A549 (cell line): ENCODE measurements around the gene CAPN8. TPM values are rescaled to one million over a fixed set of nuclear protein-coding genes. Genes with fewer than 3 reads are reported as not detected.

ENCODE experiments used
- ATAC-seq, 2 experiments: fragments of 200-7000 bp in 1 of 2; fragments of >200 bp in 1 of 2; cut with Nextera tagmentation in 1 of 2; cut with Tn5 transposase in 1 of 2; 3 replicates each; pipeline versions ENCODE4 v1.8.0 to v1.9.1; 2018 to 2020; ENCODE audit warnings: mild to moderate bottlenecking in 1 of 2, moderate library complexity in 1 of 2
- CTCF ChIA-PET: fragments of 300-600 bp; sonication (Branson Sonifier 250); formaldehyde crosslinking; extraction: SDS; loops from one replicate; lab custom pipeline; 2021; ENCODE audit warnings: antibody characterized with exemption, inconsistent platforms; lab: Yijun Ruan, JAX
- POLR2A ChIA-PET: fragments of 350-600 bp; formaldehyde crosslinking; extraction: SDS; loops from one replicate; lab custom pipeline; 2021; ENCODE audit warnings: antibody characterized with exemption, inconsistent platforms; lab: Yijun Ruan, JAX
- DNase-seq, 2 experiments: peaks; one replicate each; pipeline versions ENCODE4 v3.0.0 to v3.0.0-alpha.2; 2011 to 2016; ENCODE audit warnings: low read depth in 1 of 2, low spot score in 1 of 2
- FAIRE-seq: peaks from 2 replicates; lab custom pipeline; 2011; peaks lifted over from hg19 to GRCh38; lab: Jason Lieb, UNC
- H3K27ac ChIP-seq, 2 experiments: fragments of >200 bp; sonication (Bioruptor Twin); formaldehyde crosslinking; 3 replicates each; pipeline ENCODE4 v1.5.1; 2016 to 2017
- H3K4me1 ChIP-seq: fragments of >200 bp; sonication (Bioruptor Twin); formaldehyde crosslinking; 3 replicates; pipeline ENCODE4 v1.6.1; 2016
- H3K4me2 ChIP-seq: fragments of >200 bp; sonication (Bioruptor Twin); formaldehyde crosslinking; 3 replicates; pipeline ENCODE4 v1.6.1; 2016
- H3K4me3 ChIP-seq: fragments of >200 bp; sonication (Bioruptor Twin); formaldehyde crosslinking; 3 replicates; pipeline ENCODE4 v1.5.1; 2016
- H3K9me3 ChIP-seq: fragments of >200 bp; sonication (Bioruptor Twin); formaldehyde crosslinking; 3 replicates; pipeline ENCODE4 v1.6.1; 2016
- BHLHE40 ChIP-seq: IDR thresholded peaks from 2 replicates; pipeline ENCODE4 v1.6.1; 2012; ENCODE audit warnings: low read depth, low read length, inconsistent platforms
- CEBPB ChIP-seq, 2 experiments: fragments of >200 bp in 1 of 2; sonication (Bioruptor Twin) in 1 of 2; formaldehyde crosslinking in 1 of 2; IDR thresholded peaks; 2 replicates each; pipeline ENCODE4 v1.6.1; 2012 to 2016
- CTCF ChIP-seq: fragments of >200 bp; sonication (Bioruptor Twin); formaldehyde crosslinking; IDR thresholded peaks from 3 replicates; pipeline ENCODE4 v1.5.1; 2016
- E2F6 ChIP-seq: IDR thresholded peaks from 2 replicates; pipeline ENCODE4 v1.6.1; 2012; ENCODE audit warnings: low read depth, borderline replicate concordance
- EHMT2 ChIP-seq: fragments of 200-600 bp; sonication (generic); IDR thresholded peaks from 2 replicates; pipeline ENCODE4 v1.6.1; 2016; ENCODE audit warnings: antibody characterized with exemption, low read depth, mild to moderate bottlenecking, moderate library complexity
- ELK1 ChIP-seq: fragments of 150-350 bp; IDR thresholded peaks from 2 replicates; pipeline ENCODE4 v1.6.1; 2014; ENCODE audit warnings: low read depth, mild to moderate bottlenecking, low read length
- EP300 ChIP-seq, 2 experiments: fragments of >200 bp; sonication (Bioruptor Twin); formaldehyde crosslinking; IDR thresholded peaks; 2 replicates in 1 of 2; 3 replicates in 1 of 2; pipeline ENCODE4 v1.6.1; 2016 to 2017
- FOSB ChIP-seq: fragments of 250-450 bp; sonication (Bioruptor Pico); IDR thresholded peaks from 2 replicates; pipeline ENCODE4 v1.5.0; 2020; ENCODE audit warnings: mild to moderate bottlenecking, moderate library complexity
- FOSL2 ChIP-seq, 2 experiments: fragments of 450-650 bp in 1 of 2; fragments of >200 bp in 1 of 2; sonication (Bioruptor Twin) in 1 of 2; formaldehyde crosslinking; IDR thresholded peaks; 2 replicates each; pipeline versions ENCODE4 v1.5.0 to v1.6.1; 2016 to 2020; ENCODE audit warnings: mild to moderate bottlenecking in 1 of 2, moderate library complexity in 1 of 2
- HDAC2 ChIP-seq: fragments of 200-600 bp; sonication (generic); IDR thresholded peaks from 2 replicates; pipeline ENCODE4 v1.6.1; 2016
- HES2 ChIP-seq: fragments of >200 bp; sonication (Bioruptor Twin); formaldehyde crosslinking; IDR thresholded peaks from 2 replicates; pipeline ENCODE4 v1.6.1; 2016
- HEYL ChIP-seq: fragments of 250-450 bp; sonication (Bioruptor Pico); IDR thresholded peaks from 2 replicates; pipeline ENCODE4 v1.8.0; 2021; ENCODE audit warnings: mild to moderate bottlenecking, moderate library complexity
- HOXA7 ChIP-seq: fragments of 250-450 bp; sonication (Bioruptor Pico); IDR thresholded peaks from 2 replicates; pipeline ENCODE4 v1.5.0; 2020; ENCODE audit warnings: mild to moderate bottlenecking, moderate library complexity
- HOXB13 ChIP-seq: fragments of 250-450 bp; sonication (Bioruptor Pico); IDR thresholded peaks from 2 replicates; pipeline ENCODE4 v1.5.0; 2020; ENCODE audit warnings: low read depth, mild to moderate bottlenecking, moderate library complexity
- HOXB5 ChIP-seq: fragments of 250-450 bp; sonication (Bioruptor Pico); IDR thresholded peaks from 2 replicates; pipeline ENCODE4 v1.5.0; 2020; ENCODE audit warnings: mild to moderate bottlenecking, moderate library complexity
- JUN ChIP-seq, 2 experiments: fragments of >200 bp; sonication (Bioruptor Twin); formaldehyde crosslinking; IDR thresholded peaks; 2 replicates in 1 of 2; 3 replicates in 1 of 2; pipeline ENCODE4 v1.6.1; 2016 to 2017
- JUNB ChIP-seq: fragments of >200 bp; sonication (Bioruptor Twin); formaldehyde crosslinking; IDR thresholded peaks from 2 replicates; pipeline ENCODE4 v1.6.1; 2016
- KDM1A ChIP-seq: fragments of 200-600 bp; sonication (generic); IDR thresholded peaks from 2 replicates; pipeline ENCODE4 v1.6.1; 2016; ENCODE audit warnings: low read depth, mild to moderate bottlenecking
- MAFK ChIP-seq: fragments of 450-650 bp; IDR thresholded peaks from 2 replicates; pipeline ENCODE4 v1.6.1; 2014; ENCODE audit not compliant: partially characterized antibody
- NFE2L2 ChIP-seq: fragments of 150-350 bp; conservative IDR thresholded peaks from 2 replicates; pipeline ENCODE4 v1.6.1; 2014; ENCODE audit warnings: low read length
- NPAS2 ChIP-seq: fragments of 250-450 bp; sonication (Bioruptor Pico); IDR thresholded peaks from 2 replicates; pipeline ENCODE4 v1.8.0; 2022; ENCODE audit warnings: mild to moderate bottlenecking, moderate library complexity, borderline replicate concordance
- PBX3 ChIP-seq: IDR thresholded peaks from 2 replicates; pipeline ENCODE4 v1.6.1; 2012
- PHF8 ChIP-seq: fragments of 200-600 bp; sonication (generic); IDR thresholded peaks from 2 replicates; pipeline ENCODE4 v1.6.1; 2016; ENCODE audit warnings: low read depth, mild to moderate bottlenecking, antibody characterized with exemption, moderate library complexity, borderline replicate concordance
- POLR2A ChIP-seq: IDR thresholded peaks from 2 replicates; pipeline ENCODE4 v1.6.1; 2012; ENCODE audit warnings: mild to moderate bottlenecking, low read length
- RAD21 ChIP-seq, 2 experiments: fragments of >200 bp in 1 of 2; sonication (Bioruptor Twin) in 1 of 2; formaldehyde crosslinking in 1 of 2; IDR thresholded peaks in 1 of 2; conservative IDR thresholded peaks in 1 of 2; 2 replicates in 1 of 2; 3 replicates in 1 of 2; pipeline ENCODE4 v1.6.1; 2012 to 2018; ENCODE audit warnings: inconsistent platforms in 1 of 2
- RCOR1 ChIP-seq: fragments of 150-350 bp; IDR thresholded peaks from 2 replicates; pipeline ENCODE4 v1.6.1; 2014; ENCODE audit warnings: antibody characterized with exemption, low read length, low read depth
- ZNF302 ChIP-seq: fragments of 250-450 bp; sonication (Bioruptor Pico); IDR thresholded peaks from 2 replicates; pipeline ENCODE4 v1.9.0; 2021; ENCODE audit warnings: inconsistent platforms, mild to moderate bottlenecking, moderate library complexity
- ZSCAN20 ChIP-seq: fragments of 250-450 bp; sonication (Bioruptor Pico); IDR thresholded peaks from 2 replicates; pipeline ENCODE4 v1.8.0; 2022; ENCODE audit warnings: mild to moderate bottlenecking, moderate library complexity
- WGBS: methylation state at CpG from one replicate; pipeline ENCODE4 v1.1.6; 2017; ENCODE audit errors: missing lambda C conversion rate; 5-methylcytosine and 5-hydroxymethylcytosine counted together
- polyA minus RNA-seq: library from RNA; depleted of rRNA, polyadenylated mRNA; stranded (reverse); fragments of >200 nt; gene quantifications from 2 replicates; pipeline ENCODE4 v1.2.3, GENCODE V29; 2011; rRNA and poly(A)+ RNA removed
- polyA plus RNA-seq, 4 experiments: library from polyadenylated mRNA; depleted of rRNA in 3 of 4; stranded (reverse); fragments of >200 nt; fragmentation: RNase III in 1 of 4; extraction: RNeasy Plus Mini Kit Qiagen cat#74134 plus additional on column Dnase treatment in 1 of 4; gene quantifications; 2 replicates in 3 of 4; 3 replicates in 1 of 4; pipeline ENCODE4 v1.2.3, GENCODE V29; 2011 to 2017

The CAPN8 gene
- polyA plus RNA-seq (2011; rRNA removed) (1.5 and 2.4 TPM in 2 replicates), polyA plus RNA-seq (2017; fragmentation: RNase III; extraction: RNeasy Plus Mini Kit Qiagen cat#74134 plus additional on column Dnase treatment) (0.20 to 0.51 TPM (median 0.39 TPM) in 3 replicates), polyA minus RNA-seq (0.87 and 1.5 TPM in 2 replicates)
- polyA plus RNA-seq (2012; cell fraction: cytosol; rRNA removed) = 0.13 and 0.25 TPM in 2 replicates
- polyA plus RNA-seq (2012; cell fraction: nucleus; rRNA removed) = 1.5 and 2.3 TPM in 2 replicates

- peak within 1 kb of the TSS; percentile 35 to 48; a peak in 3 of 6 replicates for H3K27ac ChIP-seq
- ChIA-PET CTCF (interaction anchor here (1.1 to 6.6 kb wide), 6 partner anchors 18 to 534 kb away, joined by 3 to 31 read pairs (median 4); no protein-coding TSS in a partner anchor), POLR2A (no interaction called here)
- no peak within 1 kb of the TSS for H3K4me3 ChIP-seq
- ATAC-seq (no peak), DNase-seq (no peak), FAIRE-seq (no peak)
- TF ChIP-seq FOSB (CRISPR knock-in tag) = no peak
- TF ChIP-seq HES2 = no peak
- no peak for TF ChIP-seq RCOR1
- TF ChIP-seq HDAC2 = no peak
- no peak for TF ChIP-seq E2F6
- no peak for TF ChIP-seq ZSCAN20
- TF ChIP-seq BHLHE40 = no peak
- no peak for TF ChIP-seq PBX3
- no peak for TF ChIP-seq ELK1
- H3K4me2 ChIP-seq = peak within 1 kb of the TSS; percentile 38
- WGBS = 51% methylated on average over 6 of the region's 6 CpGs
- peaks cover 22% of the 10 kb centered on the region for H3K4me1 ChIP-seq
- no peaks in the 10 kb centered on the region for H3K9me3 ChIP-seq
Measured at GRCh38 chr1:223665592-223666312, at the start of gene CAPN8. TSS of gene CAPN8 (minus strand) at chr1:223665701. CDS start at chr1:223665646, 55 bp downstream.

GRCh38 chr1:223714849-223715603 lies 49.5 kb upstream of the CAPN8 start:
- 58% methylated on average over 9 of the region's 9 CpGs for whole genome bisulfite sequencing
- H3K4me1 ChIP-seq = peaks cover 84% of the 10 kb centered on the region
- FAIRE-seq = no peak
- TF ChIP-seq POLR2A = no peak
- no peak for TF ChIP-seq HOXB13 (CRISPR knock-in tag)
- TF ChIP-seq RAD21 (conservative IDR thresholded peaks at IDR 0.05 in 1 of 2, IDR thresholded peaks at IDR 0.05 in 1 of 2) = 0 out of 5 replicates have a peak, but pooled peaks of 1 of the 2 experiments have one; percentile 14
- no peak for TF ChIP-seq E2F6
- TF ChIP-seq HEYL (CRISPR knock-in tag) = no peak
- no peak for TF ChIP-seq MAFK
- TF ChIP-seq PHF8 = no peak
- TF ChIP-seq CTCF = no peak
- TF ChIP-seq NFE2L2 = no peak
- 0 out of 5 replicates have a peak, but pooled peaks of 1 of the 2 experiments have one; percentile 17 for TF ChIP-seq JUN (IDR thresholded peaks at IDR 0.05)
- TF ChIP-seq JUNB = no peak
- TF ChIP-seq FOSB (CRISPR knock-in tag) = no peak
- TF ChIP-seq KDM1A = no peak
- peak; percentile 53 for TF ChIP-seq FOSL2 (IDR thresholded peaks at IDR 0.05)
- peak; percentile 66 for TF ChIP-seq FOSL2 (CRISPR knock-in tag; IDR thresholded peaks at IDR 0.05)
- no peak for TF ChIP-seq EP300 (IDR thresholded peaks at IDR 0.05)
- no peak for TF ChIP-seq NPAS2 (CRISPR knock-in tag)
- peak; percentile 74 to 81; a peak in 3 of 4 replicates for TF ChIP-seq CEBPB (IDR thresholded peaks at IDR 0.05)
- no peak for TF ChIP-seq EHMT2
- TF ChIP-seq HOXA7 (CRISPR knock-in tag) = no peak
- TF ChIP-seq ZNF302 (CRISPR knock-in tag) = no peak
- TF ChIP-seq HOXB5 = no peak

More at GRCh38 chr1:223714849-223715603, 49.5 kb upstream of the CAPN8 start:
- ATAC-seq (no peak; a peak in 1 of 6 replicates), DNase-seq (peak in 1 of 2 experiments; percentile 64)
- ChIA-PET POLR2A (interaction anchor here (2.0 kb wide), 1 partner anchor 14 kb away, joined by 7 read pairs; no protein-coding TSS in a partner anchor), CTCF (interaction anchor here (1.0 to 7.1 kb wide), 3 partner anchors 9 to 97 kb away, joined by 3 to 84 read pairs (median 3); no protein-coding TSS in a partner anchor)
- Histone ChIP-seq H3K4me3 (peak overlapping the region; percentile 88; the same call in 2 of the 3 replicates), H3K27ac (peak overlapping the region; percentile 99), H3K9me3 (no peaks in the 10 kb centered on the region), H3K4me2 (peak overlapping the region; percentile 88)
